Measurements from ENCODE around the gene DOK5.

The DOK5 gene

GRCh38 chr20:54510541-54511129 lies 35.2 kb downstream of the DOK5 start:
- H3K4me1 Mint-ChIP-seq, result no peaks in the 10 kb centered on the region
- DNase-seq (ENCODE audit: low spot score in 2 of 2), result no peak

DNA sequence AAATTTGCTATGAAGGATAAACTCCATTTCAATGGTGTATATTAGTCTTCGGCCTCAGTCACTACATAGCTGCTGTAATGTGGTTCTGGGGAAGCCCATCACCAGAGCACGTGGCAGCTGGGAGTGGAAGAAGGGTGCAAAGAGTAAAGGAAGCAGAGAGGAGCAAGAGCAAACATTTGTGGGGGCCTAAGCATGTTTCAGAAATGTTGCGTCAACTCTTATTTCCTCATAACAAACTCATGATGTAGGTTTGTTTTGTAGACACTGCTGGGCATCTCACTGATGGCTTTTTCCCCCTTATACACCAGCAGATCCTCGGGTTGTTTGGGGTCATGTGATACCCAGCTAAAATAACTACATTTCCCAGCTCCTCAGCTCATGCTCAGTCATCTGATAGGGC lies 37.3 kb downstream of the DOK5 start:
- Mint-ChIP-seq H3K9me3 (no peaks in the 10 kb centered on the region), H3K36me3 (no peaks in the 10 kb centered on the region), H3K27ac (no peak overlapping the region), H3K27me3 (no peaks in the 10 kb centered on the region), H3K4me1 (no peaks in the 10 kb centered on the region), H3K4me3 (no peak overlapping the region)
- ATAC-seq (ENCODE audit: low read depth) (no peak), DNase-seq (ENCODE audit: low spot score in 2 of 2) (no peak)

More at GRCh38 chr20:54510541-54511129, 35.2 kb downstream of the DOK5 start:
- Mint-ChIP-seq H3K36me3 (no peaks in the 10 kb centered on the region), H3K27me3 (no peaks in the 10 kb centered on the region), H3K9me3 (no peaks in the 10 kb centered on the region), H3K27ac (no peak overlapping the region), H3K4me3 (no peak overlapping the region)
- no peak for ATAC-seq (ENCODE audit: low read depth)

DNA sequence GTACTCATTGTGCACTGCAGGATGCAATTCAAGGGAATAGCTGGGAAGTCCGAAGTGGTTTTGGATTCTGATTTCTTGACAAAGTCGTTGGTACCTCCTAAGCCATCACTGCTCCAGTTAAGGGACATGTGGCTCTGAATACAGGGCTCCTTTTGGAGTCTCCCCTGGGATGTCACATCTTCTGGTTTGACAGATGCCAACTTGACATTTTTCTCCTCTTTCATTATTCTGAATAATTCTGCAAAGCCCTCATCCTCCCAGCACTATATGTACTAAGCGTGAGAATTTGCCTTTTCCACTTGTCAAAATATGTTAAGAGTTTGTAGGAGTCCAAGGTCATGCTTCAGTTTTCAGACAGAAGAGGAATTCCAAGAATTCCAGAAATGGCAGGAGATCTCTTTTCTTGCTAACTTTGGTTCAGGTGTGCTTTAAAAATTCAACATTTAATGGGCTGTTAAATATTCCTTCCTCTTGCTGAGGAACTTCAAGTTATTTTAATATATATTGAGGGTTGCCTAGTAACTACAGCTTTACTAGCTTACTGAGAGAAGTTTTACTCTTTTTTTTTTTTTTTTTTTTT lies 38.7 kb downstream of the DOK5 start:
- no peak overlapping the region for H3K4me3 Mint-ChIP-seq
- ATAC-seq (ENCODE audit: low read depth) (no peak), DNase-seq (ENCODE audit: low spot score in 2 of 2) (no peak)
- H3K9me3 Mint-ChIP-seq, result no peaks in the 10 kb centered on the region
- no peaks in the 10 kb centered on the region for H3K36me3 Mint-ChIP-seq
- no peaks in the 10 kb centered on the region for H3K27me3 Mint-ChIP-seq
- H3K4me1 Mint-ChIP-seq, result no peaks in the 10 kb centered on the region
- no peak overlapping the region for H3K27ac Mint-ChIP-seq

GRCh38 chr20:54515793-54516628 lies 40.6 kb downstream of the DOK5 start:
- no peaks in the 10 kb centered on the region for H3K4me1 Mint-ChIP-seq

GRCh38 chr20:54517241-54517975 lies 42.0 kb downstream of the DOK5 start:
- Mint-ChIP-seq H3K27me3 (peaks cover 1% of the 10 kb centered on the region), H3K36me3 (no peaks in the 10 kb centered on the region), H3K27ac (no peak overlapping the region), H3K4me3 (no peak overlapping the region), H3K9me3 (peaks cover 6% of the 10 kb centered on the region), H3K4me1 (no peaks in the 10 kb centered on the region)
- ATAC-seq (ENCODE audit: low read depth) (no peak), DNase-seq (ENCODE audit: low spot score in 2 of 2) (no peak)

More at GRCh38 chr20:54515793-54516628, 40.6 kb downstream of the DOK5 start:
- no peaks in the 10 kb centered on the region for H3K36me3 Mint-ChIP-seq
- ATAC-seq (ENCODE audit: low read depth) (no peak), DNase-seq (ENCODE audit: low spot score in 2 of 2) (no peak)
- no peak overlapping the region for H3K4me3 Mint-ChIP-seq
- H3K27me3 Mint-ChIP-seq, result no peaks in the 10 kb centered on the region
- H3K9me3 Mint-ChIP-seq, result peaks cover 6% of the 10 kb centered on the region
- no peak overlapping the region for H3K27ac Mint-ChIP-seq

DNA sequence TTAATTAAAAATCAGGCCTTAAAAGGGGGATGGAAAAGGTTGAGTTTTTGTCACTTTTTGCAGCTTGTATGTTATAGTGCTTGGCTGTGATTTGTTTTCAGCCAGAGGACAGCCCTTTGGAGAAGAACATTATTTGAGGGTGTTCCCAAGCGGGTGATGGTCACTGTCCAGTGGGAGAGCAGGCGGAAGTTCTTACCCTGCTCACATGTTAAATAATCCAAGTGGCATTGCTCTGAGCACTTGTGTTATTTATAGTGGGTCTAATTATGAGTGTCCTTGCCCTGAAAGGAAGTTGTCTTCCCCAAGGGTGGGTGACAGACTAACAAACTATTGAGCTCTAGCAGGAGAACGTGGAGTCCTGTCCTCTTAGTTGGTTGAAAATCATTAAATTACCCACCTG lies 49.5 kb downstream of the DOK5 start:
- Mint-ChIP-seq H3K36me3 (no peaks in the 10 kb centered on the region), H3K27me3 (peaks cover 1% of the 10 kb centered on the region), H3K9me3 (peaks cover 6% of the 10 kb centered on the region), H3K27ac (no peak overlapping the region), H3K4me1 (no peaks in the 10 kb centered on the region), H3K4me3 (no peak overlapping the region)
- DNase-seq (ENCODE audit: low spot score in 2 of 2) (no peak), ATAC-seq (ENCODE audit: low read depth) (no peak)

DNA sequence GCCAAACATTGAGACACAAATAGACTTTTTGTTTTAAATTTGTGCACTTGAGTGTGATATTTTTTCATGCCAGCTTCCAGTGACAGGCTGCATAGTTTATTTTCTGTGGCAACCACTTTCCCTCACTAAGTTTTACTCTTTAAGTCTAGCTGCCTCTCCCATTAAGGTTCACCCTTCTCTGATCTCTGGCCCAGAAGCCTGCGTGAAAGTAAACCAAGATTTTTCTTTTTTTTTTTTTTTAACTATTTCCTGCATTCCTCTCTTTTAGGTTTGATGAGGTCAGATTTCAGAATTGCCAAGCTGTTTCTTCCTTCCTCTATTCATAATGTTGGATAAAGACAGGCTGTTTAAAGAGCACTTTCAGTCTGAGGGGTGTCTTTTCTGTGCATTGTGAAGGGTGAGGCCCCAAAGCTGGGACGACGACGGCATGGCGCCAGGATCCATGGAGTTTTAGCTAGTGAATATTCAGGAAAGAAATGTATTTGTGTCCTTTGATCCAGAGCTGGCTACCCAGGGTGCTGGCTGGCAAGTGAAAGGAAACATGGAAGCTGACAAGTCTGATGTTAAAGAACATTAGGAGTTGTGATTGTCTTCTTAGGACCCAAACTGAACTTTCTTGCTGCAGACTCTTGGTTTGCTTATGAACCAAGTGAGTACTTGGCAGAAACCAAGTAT lies 50.7 kb downstream of the DOK5 start:
- DNase-seq (ENCODE audit: low spot score in 2 of 2) (no peak), ATAC-seq (ENCODE audit: low read depth) (no peak)
- no peaks in the 10 kb centered on the region for H3K4me1 Mint-ChIP-seq
- H3K36me3 Mint-ChIP-seq, result no peaks in the 10 kb centered on the region
- peaks cover 1% of the 10 kb centered on the region for H3K27me3 Mint-ChIP-seq
- H3K27ac Mint-ChIP-seq, result no peak overlapping the region
- no peaks in the 10 kb centered on the region for H3K9me3 Mint-ChIP-seq
- no peak overlapping the region for H3K4me3 Mint-ChIP-seq

DNA sequence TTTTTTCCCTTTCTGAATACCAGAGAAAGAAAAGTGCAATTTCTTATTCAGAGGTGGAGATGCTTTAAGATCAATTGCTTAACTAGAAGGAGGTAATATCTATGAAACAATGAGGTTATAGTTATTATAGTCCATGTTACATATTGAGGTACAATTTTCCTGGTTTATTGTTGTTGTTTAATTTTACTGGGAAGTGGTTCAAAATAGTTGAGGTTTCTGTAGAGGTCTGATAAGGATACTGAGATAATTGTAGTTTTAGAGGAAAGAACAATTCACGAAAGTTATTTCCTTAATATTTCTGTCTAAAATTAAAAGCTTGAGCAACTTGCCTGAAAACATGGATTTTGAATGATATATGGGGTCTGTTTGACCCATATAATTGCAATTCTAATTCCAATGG lies 51.4 kb downstream of the DOK5 start:
- no peaks in the 10 kb centered on the region for H3K4me1 Mint-ChIP-seq
- H3K27ac Mint-ChIP-seq, result no peak overlapping the region
- DNase-seq (ENCODE audit: low spot score in 2 of 2) (no peak), ATAC-seq (ENCODE audit: low read depth) (no peak)
- H3K9me3 Mint-ChIP-seq, result no peaks in the 10 kb centered on the region
- H3K36me3 Mint-ChIP-seq, result no peaks in the 10 kb centered on the region
- H3K27me3 Mint-ChIP-seq, result peaks cover 1% of the 10 kb centered on the region
- H3K4me3 Mint-ChIP-seq, result no peak overlapping the region

DNA sequence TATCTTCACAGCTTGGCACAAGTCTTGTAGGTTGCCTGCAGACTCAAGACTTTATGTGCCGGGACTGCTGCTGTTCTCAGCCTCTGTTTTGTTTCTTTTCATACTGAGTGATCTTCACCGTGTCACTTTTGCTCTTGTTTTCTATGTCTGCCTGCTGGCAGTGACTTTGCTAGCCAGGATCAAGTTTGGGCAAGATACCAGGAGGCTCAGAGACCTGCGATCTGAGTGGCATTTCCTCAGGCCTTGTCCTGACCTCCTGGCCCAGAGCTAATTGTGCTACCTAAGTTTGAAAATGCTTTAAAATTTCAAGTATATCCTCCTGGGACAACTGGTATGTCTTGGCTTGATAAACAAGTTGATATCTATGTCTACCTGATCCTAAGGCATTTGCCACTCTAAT lies 57.2 kb downstream of the DOK5 start:
- H3K4me3 Mint-ChIP-seq, result no peak overlapping the region
- H3K27ac Mint-ChIP-seq, result no peak overlapping the region
- no peak for DNase-seq (ENCODE audit: low spot score in 2 of 2)
- no peaks in the 10 kb centered on the region for H3K4me1 Mint-ChIP-seq
- no peaks in the 10 kb centered on the region for H3K9me3 Mint-ChIP-seq
- peaks cover 1% of the 10 kb centered on the region for H3K27me3 Mint-ChIP-seq
- no peak for ATAC-seq (ENCODE audit: low read depth)
- H3K36me3 Mint-ChIP-seq, result no peaks in the 10 kb centered on the region

- Mint-ChIP-seq H3K4me1 (no peaks in the 10 kb centered on the region), H3K27ac (no peak overlapping the region), H3K9me3 (peaks cover 5% of the 10 kb centered on the region), H3K36me3 (no peaks in the 10 kb centered on the region), H3K27me3 (peaks cover 1% of the 10 kb centered on the region), H3K4me3 (no peak overlapping the region)
- no peak for DNase-seq (ENCODE audit: low spot score in 2 of 2)
- no peak for ATAC-seq (ENCODE audit: low read depth)
Measured at GRCh38 chr20:54534101-54534500, 58.7 kb downstream of the DOK5 start.

DNA sequence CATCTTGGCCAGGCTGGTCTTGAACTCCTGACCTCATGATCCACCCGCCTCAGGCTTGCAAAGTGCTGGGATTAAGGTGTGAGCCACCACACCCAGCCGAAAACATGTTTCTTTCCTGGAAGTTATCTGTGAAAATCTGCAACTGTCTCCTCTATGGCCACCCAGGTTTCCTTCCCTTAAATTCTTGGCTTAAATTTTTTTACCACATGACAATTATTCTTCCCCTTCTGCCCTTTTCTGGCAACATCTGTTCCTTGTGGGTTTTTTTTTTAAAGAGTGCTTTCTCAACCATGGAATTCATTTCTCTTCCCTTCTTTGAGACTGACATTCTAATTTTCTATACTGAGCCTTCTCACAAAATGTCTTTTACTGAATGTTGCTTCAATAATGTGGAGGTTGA lies 59.6 kb downstream of the DOK5 start:
- Mint-ChIP-seq H3K4me1 (no peaks in the 10 kb centered on the region), H3K27ac (no peak overlapping the region), H3K9me3 (peaks cover 8% of the 10 kb centered on the region), H3K36me3 (no peaks in the 10 kb centered on the region), H3K4me3 (no peak overlapping the region), H3K27me3 (peaks cover 1% of the 10 kb centered on the region)
- DNase-seq (ENCODE audit: low spot score in 2 of 2), result no peak
- ATAC-seq (ENCODE audit: low read depth), result no peak

DNA sequence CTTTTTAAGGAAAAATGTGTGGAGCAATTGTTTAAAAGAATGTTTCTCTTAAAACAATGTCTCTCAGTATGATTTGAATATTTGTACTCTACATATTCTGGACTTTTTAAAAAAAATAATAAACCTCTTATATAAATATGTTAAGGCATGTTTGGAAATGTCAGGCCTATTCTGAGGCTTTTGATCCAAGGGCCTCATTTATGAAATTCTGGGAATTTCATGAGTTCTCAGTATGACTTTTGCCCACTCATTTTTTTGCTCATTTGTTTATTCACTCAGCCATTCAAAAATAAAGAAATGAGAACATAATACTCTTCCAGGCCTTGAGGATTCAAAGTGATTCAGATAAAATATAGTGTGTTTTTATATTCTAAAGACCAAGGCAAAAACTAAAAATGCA lies 60.4 kb downstream of the DOK5 start:
- H3K9me3 Mint-ChIP-seq, result peaks cover 8% of the 10 kb centered on the region
- H3K4me1 Mint-ChIP-seq, result no peaks in the 10 kb centered on the region
- H3K27me3 Mint-ChIP-seq, result peaks cover 1% of the 10 kb centered on the region
- ATAC-seq (ENCODE audit: low read depth), result no peak
- H3K27ac Mint-ChIP-seq, result no peak overlapping the region
- no peak for DNase-seq (ENCODE audit: low spot score in 2 of 2)
- H3K36me3 Mint-ChIP-seq, result no peaks in the 10 kb centered on the region
- no peak overlapping the region for H3K4me3 Mint-ChIP-seq

DNA sequence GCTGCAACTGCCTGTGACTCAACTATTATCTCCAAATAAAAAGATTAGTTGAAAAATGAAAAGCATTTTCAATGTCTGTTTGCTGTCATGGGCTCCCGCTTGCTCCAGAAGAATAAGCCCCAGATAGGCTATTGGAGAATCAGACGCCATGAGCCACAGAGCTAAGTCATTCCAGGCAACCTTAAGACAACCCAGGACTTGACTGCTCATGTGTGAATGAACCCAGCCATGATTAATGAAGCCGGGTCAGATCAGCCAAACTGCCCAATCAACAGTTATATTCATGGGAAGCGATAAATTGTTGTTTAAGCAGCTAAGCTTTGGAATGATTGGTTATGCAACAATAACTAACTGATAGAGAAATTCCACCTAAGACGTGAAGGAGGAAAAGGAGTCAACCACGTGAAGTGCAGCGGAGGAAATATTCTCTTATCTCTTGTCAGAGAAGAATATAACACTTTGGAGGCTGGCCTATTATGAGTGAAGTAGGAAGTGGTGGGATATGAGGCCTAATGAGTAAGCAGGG lies 64.2 kb downstream of the DOK5 start:
- no peak overlapping the region for H3K27ac Mint-ChIP-seq
- no peaks in the 10 kb centered on the region for H3K4me1 Mint-ChIP-seq
- DNase-seq (ENCODE audit: low spot score in 2 of 2), result no peak
- no peaks in the 10 kb centered on the region for H3K36me3 Mint-ChIP-seq
- peaks cover 4% of the 10 kb centered on the region for H3K27me3 Mint-ChIP-seq
- H3K4me3 Mint-ChIP-seq, result no peak overlapping the region
- peaks cover 12% of the 10 kb centered on the region for H3K9me3 Mint-ChIP-seq
- ATAC-seq (ENCODE audit: low read depth), result no peak

Measured in memory B cell (primary cell).